K562 (cell line): ENCODE results near the gene FOXJ3. TPM values are rescaled to one million over a fixed set of nuclear protein-coding genes. Genes with fewer than 3 reads are reported as not detected.

Experiments
- ATF7 ChIP-seq: fragments of 450-650 bp; IDR thresholded peaks from 2 replicates; pipeline ENCODE4 v1.7.1; 2014; ENCODE audit warnings: mild to moderate bottlenecking, moderate library complexity
- CAMTA2 ChIP-seq: fragments of 250-450 bp; sonication (Bioruptor Pico); conservative IDR thresholded peaks from 2 replicates; pipeline ENCODE4 v1.5.1; 2022
- GABPB1 ChIP-seq: sonication (generic); formaldehyde crosslinking; IDR thresholded peaks from 2 replicates; pipeline ENCODE4 v1.8.0; 2022; ENCODE audit warnings: mild to moderate bottlenecking, missing genetic modification reagents
- HDAC2 ChIP-seq: fragments of 450-650 bp; IDR thresholded peaks from 2 replicates; pipeline ENCODE4 v1.6.1; 2016; ENCODE audit warnings: mild to moderate bottlenecking
- HIVEP1 ChIP-seq: fragments of 250-450 bp; sonication (Bioruptor Pico); IDR thresholded peaks from 2 replicates; pipeline ENCODE4 v1.4.0; 2020; ENCODE audit warnings: mild to moderate bottlenecking
- HMG20A ChIP-seq: fragments of 450-650 bp; formaldehyde crosslinking; conservative IDR thresholded peaks from 2 replicates; pipeline ENCODE4 v1.4.0; 2020; ENCODE audit warnings: mild to moderate bottlenecking, mixed read lengths
- JUN ChIP-seq, 2 experiments: sonication (generic) in 1 of 2; formaldehyde crosslinking in 1 of 2; IDR thresholded peaks; 2 replicates each; pipeline versions ENCODE4 v1.6.1 to v1.8.0; 2012 to 2022; ENCODE audit warnings: borderline replicate concordance in 2 of 2, mild to moderate bottlenecking in 2 of 2, improper control_type of control experiment in 1 of 2, low read depth in 1 of 2, low read length in 1 of 2, missing genetic modification reagents in 1 of 2
- KDM4B ChIP-seq, 2 experiments: fragments of 450-650 bp in 1 of 2; sonication (generic) in 1 of 2; IDR thresholded peaks; 2 replicates each; pipeline ENCODE4 v1.6.1; 2016 to 2017; ENCODE audit warnings: borderline replicate concordance in 2 of 2, antibody characterized with exemption in 1 of 2, low read depth in 1 of 2, mild to moderate bottlenecking in 1 of 2
- NONO ChIP-seq, 2 experiments: fragments of 200-400 bp in 1 of 2; fragments of 450-650 bp in 1 of 2; formaldehyde crosslinking in 1 of 2; IDR thresholded peaks; 2 replicates each; pipeline ENCODE4 v1.6.1; 2017; ENCODE audit warnings: low read depth in 2 of 2, mild to moderate bottlenecking in 2 of 2, moderate library complexity in 2 of 2, low read length in 1 of 2
- NUFIP1 ChIP-seq: fragments of 450-650 bp; IDR thresholded peaks from 2 replicates; pipeline ENCODE4 v1.6.1; 2018; ENCODE audit not compliant: partially characterized antibody
- PHF8 ChIP-seq: fragments of 200-600 bp; sonication (generic); IDR thresholded peaks from 2 replicates; pipeline ENCODE4 v1.6.1; 2012; ENCODE audit warnings: mixed run types, mild to moderate bottlenecking, inconsistent platforms, low read length, moderate library complexity, borderline replicate concordance
- RFX7 ChIP-seq: fragments of 250-450 bp; sonication (Bioruptor Pico); IDR thresholded peaks from 2 replicates; pipeline ENCODE4 v1.5.1; 2021; ENCODE audit warnings: mild to moderate bottlenecking
- TAF7 ChIP-seq: fragments of 450-650 bp; IDR thresholded peaks from 2 replicates; pipeline ENCODE4 v1.6.1; 2016; ENCODE audit warnings: missing genetic modification characterization, missing compliant biosample characterization
- TEAD1 ChIP-seq, 2 experiments: fragments of 450-650 bp in 1 of 2; sonication (generic) in 1 of 2; formaldehyde crosslinking; IDR thresholded peaks; 2 replicates each; pipeline versions ENCODE4 v1.4.0 to v1.8.0; 2020 to 2022; ENCODE audit warnings: mild to moderate bottlenecking in 2 of 2, missing genetic modification reagents in 1 of 2
- TOE1 ChIP-seq, 2 experiments: fragments of 450-650 bp in 1 of 2; sonication (generic) in 1 of 2; formaldehyde crosslinking in 1 of 2; IDR thresholded peaks; 2 replicates each; pipeline versions ENCODE4 v1.7.1 to v1.8.0; 2016 to 2022; ENCODE audit warnings: borderline replicate concordance in 2 of 2, mild to moderate bottlenecking in 2 of 2, antibody characterized with exemption in 1 of 2, inconsistent platforms in 1 of 2, low read depth in 1 of 2, missing genetic modification reagents in 1 of 2, moderate library complexity in 1 of 2
- polyA plus RNA-seq, 8 experiments: library from polyadenylated mRNA; depleted of rRNA in 4 of 8; stranded (reverse) in 5 of 8; unstranded in 3 of 8; fragments of >200 nt; fragmentation: Nextera tagmentation in 2 of 8; fragmentation: Illumina TruSeq in 1 of 8; extraction: Ambion mirVana in 2 of 8; extraction: Trizol in 1 of 8; gene quantifications; 2 replicates each; pipeline versions ENCODE4 v1.2.1 to v1.2.3, GENCODE V29; 2011 to 2014; ENCODE audit warnings: inconsistent platforms in 1 of 8, missing spikeins in 1 of 8
- total RNA-seq, 7 experiments: library from RNA; depleted of rRNA in 6 of 7; stranded (reverse); fragments of >200 nt in 6 of 7; fragmentation: Illumina TruSeq in 2 of 7; extraction: Trizol in 2 of 7; gene quantifications; 2 replicates each; pipeline versions ENCODE4 v1.2.1 to v1.2.3, GENCODE V29; 2011 to 2021; ENCODE audit warnings: low replicate concordance in 1 of 7
- TF ChIP-seq, protein P1 (sequence below), 3 experiments: fragments of 200-800 bp in 1 of 3; fragments of 250-450 bp in 1 of 3; fragments of 450-650 bp in 1 of 3; sonication (Bioruptor Pico) in 1 of 3; sonication (Bioruptor generic) in 1 of 3; formaldehyde crosslinking in 1 of 3; IDR thresholded peaks; 2 replicates each; pipeline versions ENCODE4 v1.6.1 to v1.8.0; 2016 to 2022; ENCODE audit warnings: mild to moderate bottlenecking in 2 of 3, missing genetic modification characterization in 2 of 3, missing compliant biosample characterization in 1 of 3, moderate library complexity in 1 of 3
- TF ChIP-seq, protein P2 (sequence below): fragments of 450-650 bp; formaldehyde crosslinking; IDR thresholded peaks from 2 replicates; pipeline ENCODE4 v1.4.0; 2020; ENCODE audit warnings: mild to moderate bottlenecking, mixed read lengths
- TF ChIP-seq, protein P3 (sequence below): sonication (generic); formaldehyde crosslinking; IDR thresholded peaks from 2 replicates; pipeline ENCODE4 v1.8.1; 2023; ENCODE audit warnings: mild to moderate bottlenecking, missing genetic modification reagents

FOXJ3 gene
- total and polyA plus RNA-seq, 9 of the 15 experiments (the other 6 are each of a cell fraction or from before 2014, with no cell fraction given): 8.7 to 35.3 (median 23.4) TPM

DNA sequence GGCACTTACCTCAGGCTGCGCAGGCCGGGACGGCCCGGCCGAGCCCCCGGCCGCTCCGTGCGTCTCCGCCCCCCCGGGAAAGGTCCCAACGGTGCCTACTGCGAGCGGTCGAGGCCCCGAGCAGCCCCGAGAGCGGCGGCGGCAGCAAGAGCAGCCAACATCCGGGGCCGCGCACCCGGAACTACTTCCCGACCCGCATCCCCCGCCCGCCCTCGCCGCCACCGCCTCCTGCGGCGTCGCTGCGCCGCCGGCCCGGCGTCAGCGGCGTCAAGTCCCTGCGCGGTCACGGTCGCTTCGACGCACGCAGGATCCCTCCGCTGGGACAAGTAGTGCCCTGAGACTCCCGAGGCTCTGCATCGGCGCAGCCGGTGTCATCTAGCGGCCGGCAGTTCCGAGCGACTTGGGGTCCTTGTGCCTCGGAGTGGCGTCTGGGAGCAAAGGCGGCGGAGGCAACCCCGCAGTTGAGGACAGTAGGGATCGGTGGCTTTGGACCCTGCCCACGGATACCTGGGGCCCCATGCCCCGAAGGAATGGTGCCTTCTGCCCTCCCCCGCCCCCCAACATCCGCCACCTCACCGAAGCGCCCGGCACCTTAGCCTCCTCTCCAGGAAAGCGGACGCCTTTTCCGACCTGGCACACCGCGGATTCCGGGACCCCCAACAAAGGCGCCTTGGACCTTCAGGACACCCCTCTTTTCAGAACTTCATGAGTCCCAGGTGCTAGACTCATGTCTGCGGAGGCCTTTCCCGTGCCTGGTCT is at the start of gene FOXJ3 (continued):
- TF ChIP-seq, protein P1, sequence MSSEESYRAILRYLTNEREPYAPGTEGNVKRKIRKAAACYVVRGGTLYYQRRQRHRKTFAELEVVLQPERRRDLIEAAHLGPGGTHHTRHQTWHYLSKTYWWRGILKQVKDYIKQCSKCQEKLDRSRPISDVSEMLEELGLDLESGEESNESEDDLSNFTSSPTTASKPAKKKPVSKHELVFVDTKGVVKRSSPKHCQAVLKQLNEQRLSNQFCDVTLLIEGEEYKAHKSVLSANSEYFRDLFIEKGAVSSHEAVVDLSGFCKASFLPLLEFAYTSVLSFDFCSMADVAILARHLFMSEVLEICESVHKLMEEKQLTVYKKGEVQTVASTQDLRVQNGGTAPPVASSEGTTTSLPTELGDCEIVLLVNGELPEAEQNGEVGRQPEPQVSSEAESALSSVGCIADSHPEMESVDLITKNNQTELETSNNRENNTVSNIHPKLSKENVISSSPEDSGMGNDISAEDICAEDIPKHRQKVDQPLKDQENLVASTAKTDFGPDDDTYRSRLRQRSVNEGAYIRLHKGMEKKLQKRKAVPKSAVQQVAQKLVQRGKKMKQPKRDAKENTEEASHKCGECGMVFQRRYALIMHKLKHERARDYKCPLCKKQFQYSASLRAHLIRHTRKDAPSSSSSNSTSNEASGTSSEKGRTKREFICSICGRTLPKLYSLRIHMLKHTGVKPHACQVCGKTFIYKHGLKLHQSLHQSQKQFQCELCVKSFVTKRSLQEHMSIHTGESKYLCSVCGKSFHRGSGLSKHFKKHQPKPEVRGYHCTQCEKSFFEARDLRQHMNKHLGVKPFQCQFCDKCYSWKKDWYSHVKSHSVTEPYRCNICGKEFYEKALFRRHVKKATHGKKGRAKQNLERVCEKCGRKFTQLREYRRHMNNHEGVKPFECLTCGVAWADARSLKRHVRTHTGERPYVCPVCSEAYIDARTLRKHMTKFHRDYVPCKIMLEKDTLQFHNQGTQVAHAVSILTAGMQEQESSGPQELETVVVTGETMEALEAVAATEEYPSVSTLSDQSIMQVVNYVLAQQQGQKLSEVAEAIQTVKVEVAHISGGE (CRISPR knock-in tag; IDR thresholded peaks at IDR 0.05): 0 out of 6 replicates have a peak, but pooled peaks of 1 of the 3 experiments have one; percentile 62
- TF ChIP-seq CAMTA2 (CRISPR knock-in tag) (0 out of 2 replicates have a peak, but pooled peaks have one; percentile 38), HDAC2 (peak; percentile 80; the same call in 1 of the 2 replicates), TEAD1 (CRISPR knock-in tag; IDR thresholded peaks at IDR 0.05) (peak; percentile 35 to 75; a peak in 1 of 4 replicates), NUFIP1 (no peak), PHF8 (peak; percentile 88), NONO (IDR thresholded peaks at IDR 0.05; ENCODE audit: low read depth in 2 of 2, low read length in 1 of 2) (peak; percentile 74 to 76), TAF7 (tag) (peak; percentile 97), HIVEP1 (CRISPR knock-in tag) (0 out of 2 replicates have a peak, but pooled peaks have one; percentile 59), JUN (IDR thresholded peaks at IDR 0.05; ENCODE audit: borderline replicate concordance, low read depth, low read length) (peak; percentile 83; the same call in 1 of the 2 replicates), JUN (CRISPR knock-in tag; IDR thresholded peaks at IDR 0.05; ENCODE audit: borderline replicate concordance) (peak; percentile 22; the same call in 1 of the 2 replicates), ATF7 (peak; percentile 87), HMG20A (CRISPR knock-in tag) (no peak), TOE1 (IDR thresholded peaks at IDR 0.05; ENCODE audit: borderline replicate concordance) (peak; percentile 85), TOE1 (CRISPR knock-in tag; IDR thresholded peaks at IDR 0.05; ENCODE audit: borderline replicate concordance, low read depth) (no peak), RFX7 (no peak), KDM4B (IDR thresholded peaks at IDR 0.05; ENCODE audit: borderline replicate concordance in 2 of 2, low read depth in 1 of 2) (peak in 1 of 2 experiments; percentile 83; a peak in 1 of 4 replicates), GABPB1 (peak; percentile 86)
- TF ChIP-seq, protein P2, sequence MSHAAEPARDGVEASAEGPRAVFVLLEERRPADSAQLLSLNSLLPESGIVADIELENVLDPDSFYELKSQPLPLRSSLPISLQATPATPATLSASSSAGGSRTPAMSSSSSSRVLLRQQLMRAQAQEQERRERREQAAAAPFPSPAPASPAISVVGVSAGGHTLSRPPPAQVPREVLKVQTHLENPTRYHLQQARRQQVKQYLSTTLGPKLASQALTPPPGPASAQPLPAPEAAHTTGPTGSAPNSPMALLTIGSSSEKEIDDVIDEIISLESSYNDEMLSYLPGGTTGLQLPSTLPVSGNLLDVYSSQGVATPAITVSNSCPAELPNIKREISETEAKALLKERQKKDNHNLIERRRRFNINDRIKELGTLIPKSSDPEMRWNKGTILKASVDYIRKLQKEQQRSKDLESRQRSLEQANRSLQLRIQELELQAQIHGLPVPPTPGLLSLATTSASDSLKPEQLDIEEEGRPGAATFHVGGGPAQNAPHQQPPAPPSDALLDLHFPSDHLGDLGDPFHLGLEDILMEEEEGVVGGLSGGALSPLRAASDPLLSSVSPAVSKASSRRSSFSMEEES: no peak
- TF ChIP-seq, protein P3, sequence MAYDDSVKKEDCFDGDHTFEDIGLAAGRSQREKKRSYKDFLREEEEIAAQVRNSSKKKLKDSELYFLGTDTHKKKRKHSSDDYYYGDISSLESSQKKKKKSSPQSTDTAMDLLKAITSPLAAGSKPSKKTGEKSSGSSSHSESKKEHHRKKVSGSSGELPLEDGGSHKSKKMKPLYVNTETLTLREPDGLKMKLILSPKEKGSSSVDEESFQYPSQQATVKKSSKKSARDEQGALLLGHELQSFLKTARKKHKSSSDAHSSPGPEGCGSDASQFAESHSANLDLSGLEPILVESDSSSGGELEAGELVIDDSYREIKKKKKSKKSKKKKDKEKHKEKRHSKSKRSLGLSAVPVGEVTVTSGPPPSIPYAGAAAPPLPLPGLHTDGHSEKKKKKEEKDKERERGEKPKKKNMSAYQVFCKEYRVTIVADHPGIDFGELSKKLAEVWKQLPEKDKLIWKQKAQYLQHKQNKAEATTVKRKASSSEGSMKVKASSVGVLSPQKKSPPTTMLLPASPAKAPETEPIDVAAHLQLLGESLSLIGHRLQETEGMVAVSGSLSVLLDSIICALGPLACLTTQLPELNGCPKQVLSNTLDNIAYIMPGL (CRISPR knock-in tag): peak; percentile 98
